Loucy (cell line): Measurements from ENCODE around the gene STK4.

ENCODE experiments used
- CTCF ChIP-seq: fragments of 200-600 bp; sonication (generic); conservative IDR thresholded peaks from 2 replicates; pipeline ENCODE4 v1.5.1; 2014; ENCODE audit warnings: mild to moderate bottlenecking, antibody characterized with exemption, low read length
- EZH2phosphoT487 ChIP-seq: fragments of 200-600 bp; IDR thresholded peaks from 2 replicates; pipeline ENCODE4 v1.6.1; 2018; ENCODE audit warnings: antibody characterized with exemption, mild to moderate bottlenecking, moderate library complexity, borderline replicate concordance

GRCh38 chr20:45049904-45050471, 83.7 kb downstream of the STK4 start:
- TF ChIP-seq CTCF (no peak), EZH2phosphoT487 (no peak)
